ENCODE measurements around the gene PCDHA7. TPM values are rescaled to one million over a fixed set of nuclear protein-coding genes. Genes with fewer than 3 reads are reported as not detected.

The PCDHA7 gene
- total RNA-seq, 1 experiment from 2014 or later = 0.48 TPM

GRCh38 chr5:140857177-140857986 is 23.3 kb downstream of the PCDHA7 start:
- Histone ChIP-seq H3K4me1 (ENCODE audit: insufficient read depth, low read length) (no peaks in the 10 kb centered on the region), H3K9me3 (ENCODE audit: control insufficient read depth, low read depth, low read length) (peaks cover 9% of the 10 kb centered on the region), H3K56ac (ENCODE audit: insufficient read length, low read depth, low read length) (no peak overlapping the region), H3K23ac (ENCODE audit: insufficient read length, low read depth, low read length) (no peak overlapping the region), H2BK20ac (ENCODE audit: low read depth, low read length, poor library complexity, severe bottlenecking) (no peak overlapping the region), H3T11ph (ENCODE audit: low read length) (no peak overlapping the region), H3K27ac (ENCODE audit: insufficient read length, low read depth, low read length) (no peak overlapping the region), H2AFZ (ENCODE audit: low read length) (no peak overlapping the region), H4K5ac (ENCODE audit: insufficient read length, low read depth, low read length) (no peak overlapping the region), H3K4me2 (ENCODE audit: insufficient read depth, insufficient read length, low read length) (no peak overlapping the region), H3K79me2 (ENCODE audit: insufficient read depth, low read length) (no peaks in the 10 kb centered on the region), H2BK5ac (ENCODE audit: insufficient read length, low read length) (no peak overlapping the region), H3K27me3 (ENCODE audit: insufficient read depth, low read length) (no peaks in the 10 kb centered on the region), H3K18ac (ENCODE audit: insufficient read length, low read depth, low read length) (no peak overlapping the region), H3K9ac (ENCODE audit: extremely low read depth, insufficient read length, low read length) (no peak overlapping the region), H4K20me1 (ENCODE audit: control insufficient read depth, insufficient read depth, insufficient read length) (no peaks in the 10 kb centered on the region), H2BK15ac (ENCODE audit: low read depth, low read length) (no peak overlapping the region), H4K91ac (ENCODE audit: insufficient read length, low read depth, low read length) (no peak overlapping the region), H2AK5ac (ENCODE audit: insufficient read length, low read length) (no peak overlapping the region), H3K14ac (ENCODE audit: insufficient read depth, low read length) (no peak overlapping the region), H2BK12ac (ENCODE audit: insufficient read length, low read depth, low read length) (no peak overlapping the region), H2BK120ac (ENCODE audit: low read depth, low read length, poor library complexity, severe bottlenecking) (no peak overlapping the region), H3K79me1 (ENCODE audit: insufficient read depth, low read depth, low read length, poor library complexity, severe bottlenecking) (no peaks in the 10 kb centered on the region), H4K8ac (replicated peaks; ENCODE audit: insufficient read length, low read depth, low read length) (no peak overlapping the region), H3K4ac (ENCODE audit: low read depth, low read length) (no peak overlapping the region), H3K23me2 (ENCODE audit: insufficient read length, low read depth, low read length, poor library complexity, severe bottlenecking) (no peaks in the 10 kb centered on the region)
- peaks cover 32 to 50% (median 33%) of the 10 kb centered on the region in 3 experiments for H3K36me3 Mint-ChIP-seq (ENCODE audit: insufficient read depth in 1 of 3, low read depth in 3 of 3)
- no peak for TF ChIP-seq CTCF (conservative IDR thresholded peaks at IDR 0.05)
- H3K4me1 Mint-ChIP-seq = peaks cover 6 to 13% of the 10 kb centered on the region in 2 experiments; a peak in 3 of 4 replicates
- WGBS (ENCODE audit: extremely low coverage, insufficient read length, low lambda C conversion rate) = no CpG with 5 or more reads among the region's 94 CpGs
- peaks cover 32 to 43% of the 10 kb centered on the region in 2 experiments for H3K9me3 Mint-ChIP-seq
- no peak overlapping the region for H3K4me3 Mint-ChIP-seq
- H3K27me3 Mint-ChIP-seq (ENCODE audit: low read depth) = no peaks in the 10 kb centered on the region
- no peak overlapping the region for H3K27ac Mint-ChIP-seq
- DNase-seq = peak; percentile 36

Data from H9 (cell line).